GM10248 (cell line): Measurements from ENCODE around the gene SETD1B.
"Not testable (repeated sequence)": the region's sequence is repeated elsewhere in the genome, so short reads cannot be mapped to it uniquely, and the experiment has no call there.

ENCODE experiments used
- CTCF ChIA-PET: fragments of 300-600 bp; sonication (Branson Sonifier 250); formaldehyde crosslinking; extraction: SDS; loops from one replicate; lab custom pipeline; 2021; ENCODE audit warnings: antibody characterized with exemption; lab: Yijun Ruan, JAX
- POLR2A ChIA-PET: fragments of 350-650 bp; sonication (Branson Sonifier 250); formaldehyde crosslinking; extraction: SDS; loops from one replicate; lab custom pipeline; 2020; ENCODE audit warnings: antibody characterized with exemption; lab: Yijun Ruan, JAX
- DNase-seq: peaks from one replicate; pipeline ENCODE4 v3.0.0; 2012; ENCODE audit errors: extremely low spot score
- CTCF ChIP-seq: IDR thresholded peaks from 2 replicates; pipeline ENCODE4 v1.5.1; 2012; ENCODE audit warnings: mild to moderate bottlenecking, low read depth; ENCODE audit errors: extremely low read depth, missing control alignments, control extremely low read depth

Gene SETD1B

GRCh38 chr12:121861636-121862254, 57.9 kb downstream of the SETD1B start:
- no peak for TF ChIP-seq CTCF
- POLR2A ChIA-PET = no interaction called here
- DNase-seq = no peak
- CTCF ChIA-PET = interaction anchor here (0.9 to 1.0 kb wide), 3 partner anchors 11 to 86 kb away, joined by 3 to 4 read pairs (median 3); no protein-coding TSS in a partner anchor

GRCh38 chr12:121866331-121866730, 62.5 kb downstream of the SETD1B start:
- POLR2A ChIA-PET = no interaction called here
- CTCF ChIA-PET = no interaction called here
- DNase-seq = no peak
- TF ChIP-seq CTCF = no peak

- DNase-seq, POLR2A ChIA-PET: not testable (repeated sequence)
- CTCF ChIA-PET = interaction anchor here (1.4 to 2.6 kb wide), 3 partner anchors 19 to 75 kb away, joined by 3 to 11 read pairs (median 6); partner anchors contain the start of gene PSMD9
These were observed 65.4 kb downstream of the SETD1B start for GRCh38 chr12:121869229-121869628.

- ChIA-PET POLR2A (no interaction called here), CTCF (interaction anchor here (1.6 to 2.6 kb wide), 2 partner anchors 10 to 17 kb away, joined by 3 to 11 read pairs; partner anchors contain the start of gene PSMD9)
- no peak for DNase-seq
- no peak for TF ChIP-seq CTCF
These were observed 67.7 kb downstream of the SETD1B start for GRCh38 chr12:121871467-121871866.

- ChIA-PET CTCF (interaction anchor here (1.3 to 1.6 kb wide), 2 partner anchors 10 to 11 kb away, joined by 3 read pairs; no protein-coding TSS in a partner anchor), POLR2A (no interaction called here)
- DNase-seq = no peak
- TF ChIP-seq CTCF = no peak
These were observed 68.9 kb downstream of the SETD1B start for GRCh38 chr12:121872546-121873215.

GRCh38 chr12:121873216-121873569, 69.4 kb downstream of the SETD1B start:
- no peak for TF ChIP-seq CTCF
- ChIA-PET CTCF (interaction anchor here (1.1 to 1.6 kb wide), 3 partner anchors 10 to 52 kb away, joined by 3 read pairs; no protein-coding TSS in a partner anchor), POLR2A (no interaction called here)
- no peak for DNase-seq

GRCh38 chr12:121874071-121874470, 70.3 kb downstream of the SETD1B start:
- ChIA-PET POLR2A (no interaction called here), CTCF (interaction anchor here (1.1 to 1.3 kb wide), 2 partner anchors 9 to 51 kb away, joined by 3 read pairs; no protein-coding TSS in a partner anchor)
- DNase-seq = no peak
- no peak for TF ChIP-seq CTCF
